GM12878 (cell line): ENCODE measurements around the gene KIF17. TPM values are rescaled to one million over a fixed set of nuclear protein-coding genes. Genes with fewer than 3 reads are reported as not detected.

ENCODE experiments used
- ATAC-seq: fragments of 200-7000 bp; cut with Tn5 transposase; 3 replicates; pipeline ENCODE4 v1.9.1; 2020; ENCODE audit warnings: mild to moderate bottlenecking, moderate library complexity
- BruUV-seq: library from RNA; stranded (reverse); fragments of 400-500 nt; replicated peaks from 2 replicates; lab custom pipeline; 2021; lab: Mats Ljungman, UMichigan
- CTCF ChIA-PET: fragments of 300-600 bp; sonication (Branson Sonifier 250); formaldehyde crosslinking; extraction: SDS; loops from one replicate; lab custom pipeline; 2021; ENCODE audit warnings: inconsistent platforms; lab: Yijun Ruan, JAX
- POLR2A ChIA-PET: fragments of 350-600 bp; formaldehyde crosslinking; extraction: SDS; loops from one replicate; lab custom pipeline; 2021; ENCODE audit warnings: inconsistent platforms; lab: Charles Lee
- RAD21 ChIA-PET: fragments of 300-600 bp; sonication (Branson Sonifier 250); formaldehyde crosslinking; loops from one replicate; lab custom pipeline; 2023; ENCODE audit warnings: antibody characterized with exemption; ENCODE audit not compliant: unreplicated experiment; lab: Charles Lee
- SMC1A ChIA-PET: fragments of 300-600 bp; sonication (Branson Sonifier 250); formaldehyde crosslinking; loops from one replicate; lab custom pipeline; 2023; ENCODE audit not compliant: unreplicated experiment, uncharacterized antibody; lab: Charles Lee
- DNase-seq: peaks from one replicate; pipeline ENCODE4 v3.0.0-alpha.2; 2011; ENCODE audit warnings: low read depth, low spot score
- FAIRE-seq: peaks from 3 replicates; lab custom pipeline; 2011; peaks lifted over from hg19 to GRCh38; lab: Jason Lieb, UNC
- H2AFZ ChIP-seq: 2 replicates; pipeline ENCODE4 v1.6.0; 2011; ENCODE audit warnings: low read depth, low read length, control low read depth; ENCODE audit not compliant: control insufficient read depth
- H3K27ac ChIP-seq: 2 replicates; pipeline ENCODE4 v1.5.1; 2011; ENCODE audit warnings: control low read depth; ENCODE audit not compliant: control insufficient read depth, insufficient read depth
- H3K27me3 ChIP-seq, 2 experiments: replicated peaks in 1 of 2; 2 replicates each; pipeline versions ENCODE4 v1.6.0 to v1.6.1; 2011; ENCODE audit warnings: low read length in 1 of 2; ENCODE audit not compliant: control insufficient read depth in 2 of 2, insufficient read depth in 2 of 2
- H3K36me3 ChIP-seq, 2 experiments: 2 replicates each; pipeline ENCODE4 v1.5.1; 2011; ENCODE audit warnings: low read length in 1 of 2; ENCODE audit not compliant: control insufficient read depth in 2 of 2, insufficient read depth in 2 of 2
- H3K4me1 ChIP-seq: 2 replicates; pipeline ENCODE4 v1.6.1; 2011; ENCODE audit warnings: mild to moderate bottlenecking, low read length, moderate library complexity, mixed read lengths; ENCODE audit not compliant: control insufficient read depth, insufficient read depth
- H3K4me2 ChIP-seq: 2 replicates; pipeline ENCODE4 v1.6.0; 2011; ENCODE audit warnings: control low read depth; ENCODE audit not compliant: control insufficient read depth, insufficient read depth
- H3K4me3 ChIP-seq: fragments of 200-600 bp; sonication (generic); 2 replicates; pipeline ENCODE4 v1.5.1; 2016
- H3K79me2 ChIP-seq: 2 replicates; pipeline ENCODE4 v1.6.0; 2011; ENCODE audit warnings: low read length; ENCODE audit not compliant: control insufficient read depth, insufficient read depth
- H3K9ac ChIP-seq: 2 replicates; pipeline ENCODE4 v1.8.0; 2011; ENCODE audit warnings: low read length, control low read depth, mixed read lengths; ENCODE audit not compliant: control insufficient read depth, insufficient read depth
- H3K9me3 ChIP-seq: replicated peaks from 3 replicates; pipeline ENCODE4 v1.5.1; 2011; ENCODE audit warnings: mild to moderate bottlenecking, low read length; ENCODE audit not compliant: control insufficient read depth, insufficient read depth
- H4K20me1 ChIP-seq: 2 replicates; pipeline ENCODE4 v1.6.0; 2011; ENCODE audit not compliant: control insufficient read depth, insufficient read depth
- CREB1 ChIP-seq: IDR thresholded peaks from 2 replicates; pipeline ENCODE4 v1.6.1; 2012; ENCODE audit warnings: low read depth, mild to moderate bottlenecking, inconsistent platforms
- JUND ChIP-seq: IDR thresholded peaks from 2 replicates; pipeline ENCODE4 v1.6.1; 2012; ENCODE audit warnings: low read depth, mild to moderate bottlenecking, low read length, improper control_type of control experiment, moderate library complexity
- MYB ChIP-seq: fragments of 150-350 bp; IDR thresholded peaks from 2 replicates; pipeline ENCODE4 v1.6.1; 2014; ENCODE audit warnings: mild to moderate bottlenecking, low read depth, low read length, borderline replicate concordance
- RB1 ChIP-seq: fragments of 450-650 bp; formaldehyde crosslinking; IDR thresholded peaks from 2 replicates; pipeline ENCODE4 v1.6.1; 2017; ENCODE audit warnings: mild to moderate bottlenecking, borderline replicate concordance
- TBL1XR1 ChIP-seq: IDR thresholded peaks from 2 replicates; pipeline ENCODE4 v1.6.1; 2012; ENCODE audit warnings: low read depth, low read length, improper control_type of control experiment
- TCF12 ChIP-seq: IDR thresholded peaks from 2 replicates; pipeline ENCODE4 v1.6.1; 2011; ENCODE audit warnings: low read depth, mild to moderate bottlenecking, low read length
- ZBTB11 ChIP-seq: fragments of 450-650 bp; formaldehyde crosslinking; IDR thresholded peaks from 2 replicates; pipeline ENCODE4 v1.5.0; 2022; ENCODE audit warnings: mild to moderate bottlenecking, missing genetic modification characterization
- ZNF217 ChIP-seq: fragments of 450-650 bp; IDR thresholded peaks from 2 replicates; pipeline ENCODE4 v1.6.1; 2017; ENCODE audit warnings: antibody characterized with exemption, mild to moderate bottlenecking
- in situ Hi-C: fragments of 300-500 bp; cut with MboI; formaldehyde crosslinking; loops from 9 replicates; pipeline ENCODE4 v1.14.3; 2018; ENCODE audit warnings: mixed read lengths
- intact Hi-C: fragments of 100-400 bp; cut with micrococcal nuclease; formaldehyde crosslinking; loops from one replicate; pipeline ENCODE4 v1.14.2; 2022; ENCODE audit not compliant: unreplicated experiment
- polyA plus RNA-seq, 11 experiments: library from polyadenylated mRNA; depleted of rRNA in 4 of 11; unstranded in 6 of 11; stranded (reverse) in 5 of 11; fragments of >200 nt; fragmentation: Nextera tagmentation in 4 of 11; fragmentation: Illumina TruSeq in 1 of 11; extraction: Ambion mirVana in 4 of 11; extraction: Trizol in 1 of 11; gene quantifications; 1 replicate in 1 of 11; 2 replicates in 10 of 11; pipeline versions ENCODE4 v1.2.1 to v1.2.3, GENCODE V29; 2011 to 2016; ENCODE audit warnings: inconsistent platforms in 2 of 11, missing spikeins in 2 of 11, low read depth in 1 of 11
- total RNA-seq, 4 experiments: library from RNA; depleted of rRNA in 3 of 4; stranded (reverse); fragments of >200 nt in 3 of 4; fragmentation: Illumina TruSeq in 1 of 4; extraction: Trizol in 1 of 4; gene quantifications; 2 replicates each; pipeline versions ENCODE4 v1.2.1 to v1.2.3, GENCODE V29; 2013 to 2021
- TF ChIP-seq, protein P1 (sequence below): IDR thresholded peaks from 2 replicates; pipeline ENCODE4 v1.6.1; 2011; ENCODE audit warnings: low read depth, low read length, improper control_type of control experiment, borderline replicate concordance

Gene KIF17
- total and polyA plus RNA-seq, 10 of the 15 experiments (the other 5 are each of a cell fraction or from before 2014, with no cell fraction given) = 0.01 to 0.10 (median 0.03) TPM; not detected in 7

- ChIA-PET RAD21 (no interaction called here), POLR2A (no interaction called here)
- DNase-seq = no peak
Measured at GRCh38 chr1:20767271-20767670, 49.5 kb upstream of the KIF17 start.

More at GRCh38 chr1:20767271-20767670, 49.5 kb upstream of the KIF17 start:
- CTCF ChIA-PET = no interaction called here
- Histone ChIP-seq H3K79me2 (no peaks in the 10 kb centered on the region), H4K20me1 (no peaks in the 10 kb centered on the region), H3K9me3 (no peaks in the 10 kb centered on the region), H3K36me3 (peaks cover 18 to 51% of the 10 kb centered on the region in 2 experiments), H3K4me1 (no peaks in the 10 kb centered on the region), H3K27ac (no peak overlapping the region), H3K9ac (no peak overlapping the region)
- intact Hi-C loops = no loop called here
- BruUV-seq = no TSS peak
- FAIRE-seq = no peak
- TF ChIP-seq, protein P1, sequence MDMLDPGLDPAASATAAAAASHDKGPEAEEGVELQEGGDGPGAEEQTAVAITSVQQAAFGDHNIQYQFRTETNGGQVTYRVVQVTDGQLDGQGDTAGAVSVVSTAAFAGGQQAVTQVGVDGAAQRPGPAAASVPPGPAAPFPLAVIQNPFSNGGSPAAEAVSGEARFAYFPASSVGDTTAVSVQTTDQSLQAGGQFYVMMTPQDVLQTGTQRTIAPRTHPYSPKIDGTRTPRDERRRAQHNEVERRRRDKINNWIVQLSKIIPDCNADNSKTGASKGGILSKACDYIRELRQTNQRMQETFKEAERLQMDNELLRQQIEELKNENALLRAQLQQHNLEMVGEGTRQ = no peak
- TF ChIP-seq TBL1XR1 (no peak), ZBTB11 (CRISPR knock-in tag) (no peak), ZNF217 (no peak), MYB (no peak), TCF12 (no peak), RB1 (no peak), CREB1 (no peak), JUND (no peak)
- TF ChIP-seq, all 136 proteins: peak for 0
- Histone ChIP-seq H3K27me3 (no peaks in the 10 kb centered on the region), H3K4me2 (no peak overlapping the region), H3K4me3 (no peak overlapping the region), H2AFZ (no peak overlapping the region)
- ATAC-seq = no peak
- in situ Hi-C loops = loop anchor here (25.0 kb wide), 2 partner anchors 945 to 1580 kb away; no protein-coding TSS in a partner anchor
- SMC1A ChIA-PET = interaction anchor here (1.5 kb wide), 1 partner anchor 10 kb away, joined by 3 read pairs; no protein-coding TSS in a partner anchor
